Inflammatory macrophage treated with lipopolysaccharide for 1 hour (primary cell): ENCODE data around the gene RAB3C.

Experiments used
- DNase-seq, 2 donors: peaks; one replicate each; pipeline ENCODE4 v3.0.0-alpha.2; 2020 to 2022

RAB3C gene

DNA sequence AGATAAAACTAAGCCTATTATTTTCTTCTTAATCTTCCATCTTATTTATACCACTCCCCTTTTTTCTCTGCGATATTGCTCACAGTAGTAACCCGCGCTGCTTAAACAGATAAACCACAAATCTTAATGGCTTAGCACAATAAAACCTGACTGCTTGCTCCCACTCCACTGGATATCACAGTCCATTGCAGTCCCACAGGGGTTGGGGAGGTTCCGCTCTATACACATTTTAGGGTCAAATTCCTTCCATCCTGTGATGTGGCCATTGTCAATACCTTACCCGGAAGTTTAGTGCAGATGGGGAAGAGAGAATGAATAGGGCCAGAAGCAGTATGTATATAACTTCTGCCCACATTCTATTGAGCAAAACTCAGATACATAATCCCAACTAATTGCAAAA, 193.7 kb downstream of the RAB3C start:
- no peak for DNase-seq

DNA sequence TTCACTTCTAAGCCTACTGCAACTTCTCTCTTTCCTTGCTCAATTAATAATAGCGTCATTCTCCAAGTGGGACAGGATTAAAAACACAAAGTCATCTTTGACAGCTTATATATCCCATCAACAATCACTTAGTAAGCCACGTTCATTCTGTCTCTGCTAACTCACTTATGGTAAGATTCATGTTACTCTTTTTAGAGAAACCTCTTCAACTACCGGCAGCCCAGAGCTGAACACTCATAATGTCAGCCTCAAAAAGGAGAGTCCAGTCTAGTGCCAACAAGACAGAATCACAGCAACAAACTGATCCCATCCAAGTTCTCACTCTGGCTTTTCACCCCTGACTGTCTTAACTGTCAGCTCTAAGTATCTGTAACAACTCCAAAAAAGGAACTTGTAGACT, 196.0 kb downstream of the RAB3C start:
- DNase-seq = no peak

DNA sequence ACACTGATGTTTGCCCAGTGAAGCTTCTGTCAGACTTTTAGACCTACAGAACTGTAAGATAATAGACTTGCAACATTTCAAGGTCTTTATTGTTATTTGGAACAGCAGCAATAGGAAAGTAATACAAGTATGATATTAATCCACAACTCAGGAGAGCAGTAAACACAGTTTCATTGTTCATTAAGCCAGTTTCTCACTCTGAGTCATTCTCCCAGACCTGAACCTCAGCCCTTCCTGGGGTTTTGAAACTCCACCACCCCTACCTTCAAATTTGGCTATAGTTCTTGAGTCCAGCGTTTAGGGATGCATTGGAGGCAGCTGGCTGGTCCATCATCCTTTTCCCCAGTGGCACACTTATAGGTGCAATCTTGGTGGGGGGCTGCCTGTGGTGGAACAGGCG, 203.2 kb downstream of the RAB3C start:
- DNase-seq = no peak

DNA sequence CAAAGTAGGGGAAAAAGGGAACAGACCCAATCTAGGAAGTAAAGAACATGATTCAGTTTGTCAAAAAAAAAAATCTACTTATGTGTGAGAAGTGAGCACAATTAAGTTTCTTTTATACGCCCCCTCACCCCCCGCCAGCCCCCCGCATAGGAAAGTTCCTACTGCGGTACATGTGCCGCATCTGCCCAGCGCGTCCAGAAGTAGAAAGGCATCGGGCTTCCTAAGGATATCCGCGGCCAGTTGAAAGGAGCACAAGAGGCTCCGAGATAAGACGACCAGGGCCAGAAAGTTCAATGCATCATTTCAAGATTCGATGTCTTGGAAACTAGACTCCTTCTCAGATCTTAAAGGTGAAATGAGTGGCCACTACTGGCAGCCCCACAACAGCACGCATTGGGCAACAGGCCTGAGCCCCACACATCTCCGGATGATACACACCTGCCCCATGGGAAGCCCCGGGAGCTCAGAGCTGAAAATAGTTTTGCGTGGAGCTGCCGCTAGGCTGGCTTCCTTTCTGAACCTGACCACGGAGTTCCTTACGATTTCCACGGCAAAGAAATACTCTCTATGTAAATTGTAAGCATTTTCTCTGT, 203.9 kb downstream of the RAB3C start:
- DNase-seq = no peak

DNA sequence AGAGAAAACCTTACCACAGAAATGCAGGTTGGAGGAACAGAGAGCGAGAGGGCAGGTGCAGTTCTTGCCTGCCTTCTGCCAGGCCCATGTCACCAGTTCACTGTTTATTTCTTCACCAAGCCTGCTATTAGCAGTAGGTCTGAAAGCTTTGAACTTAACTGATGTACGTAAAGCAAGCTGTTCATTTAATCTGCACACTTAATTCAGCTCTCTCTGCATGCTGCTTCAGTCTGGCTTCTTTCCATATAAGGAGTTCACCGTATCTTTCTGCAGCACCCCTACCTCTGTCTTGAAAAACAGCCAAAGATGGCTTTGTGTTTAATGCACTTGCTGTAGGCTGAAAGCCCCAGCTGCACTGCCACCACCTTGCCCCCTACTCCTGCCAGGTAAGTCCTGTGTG, 205.1 kb downstream of the RAB3C start:
- no peak for DNase-seq

DNA sequence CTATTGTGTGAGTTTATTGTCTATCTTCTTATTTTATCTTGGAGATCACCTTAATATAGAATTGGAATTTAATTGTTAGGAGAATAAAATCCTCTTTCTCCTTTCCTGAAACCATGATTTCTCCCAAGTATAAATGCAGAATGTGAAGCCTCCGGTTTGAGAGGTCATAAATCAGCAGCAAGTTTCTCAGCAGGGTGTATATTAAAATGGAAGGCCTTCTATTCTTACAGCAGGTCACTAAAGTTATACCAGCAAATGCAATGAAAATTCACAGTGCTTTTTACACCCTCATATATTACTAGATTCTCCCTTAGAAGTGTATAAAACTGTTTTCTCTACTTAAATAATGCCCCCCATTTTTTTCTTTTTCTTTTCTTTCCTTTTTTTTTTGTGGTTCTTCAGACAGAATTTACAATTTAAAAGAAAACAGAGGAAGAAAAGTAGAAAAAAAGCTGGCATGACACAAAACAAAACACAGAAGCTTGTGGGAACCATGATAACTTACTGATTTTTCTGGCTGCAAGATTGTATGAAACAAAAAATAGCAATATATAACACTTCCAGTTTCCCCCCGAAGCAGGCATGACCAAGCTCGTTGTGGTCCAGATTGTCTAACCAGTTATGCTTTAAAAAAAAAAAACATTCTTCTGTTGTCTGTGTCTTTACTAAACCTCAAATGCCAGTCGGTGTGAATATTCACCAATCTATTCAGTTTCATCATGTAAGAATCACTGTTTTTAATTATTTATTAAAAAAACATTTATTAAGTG, 211.2 kb downstream of the RAB3C start:
- DNase-seq = no peak

DNA sequence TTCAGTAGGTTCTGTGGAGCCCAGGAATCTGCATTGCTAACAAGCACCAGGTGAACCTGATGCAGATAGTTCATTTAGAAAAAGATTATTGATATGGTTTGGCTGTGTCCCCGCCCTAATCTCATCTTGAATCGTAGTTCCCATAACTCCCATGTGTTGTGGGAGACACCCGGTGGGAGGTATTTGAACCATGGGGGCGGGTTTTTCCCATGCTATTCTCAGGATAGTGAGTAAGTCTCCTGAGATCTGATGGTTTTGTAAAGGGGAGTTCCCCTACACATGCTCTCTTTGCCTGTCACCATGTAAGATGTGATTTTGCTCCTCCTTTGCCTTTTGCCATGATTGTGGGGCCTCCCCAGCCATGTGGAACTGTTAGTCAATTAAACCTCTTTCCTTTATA, 212.0 kb downstream of the RAB3C start:
- DNase-seq = peak; percentile 39 to 75

DNA sequence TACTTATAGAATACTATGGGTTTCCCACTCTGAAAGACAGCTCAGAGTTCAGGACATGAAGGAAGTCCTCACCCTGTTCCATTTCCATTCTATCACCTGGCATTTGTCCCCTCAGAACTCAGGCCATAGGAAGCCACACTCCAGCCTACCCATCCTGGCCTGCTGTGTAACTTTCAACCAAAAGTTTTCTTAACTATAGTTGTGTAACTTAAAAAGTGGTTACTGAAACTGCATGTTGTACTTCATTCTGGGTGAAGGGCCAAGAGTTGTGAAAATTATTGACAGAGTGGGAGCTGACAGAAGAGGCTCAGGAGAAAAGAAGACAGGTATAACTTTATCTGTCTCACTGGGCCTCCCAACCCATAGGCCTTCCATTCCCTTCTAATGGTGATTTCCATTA, 212.5 kb downstream of the RAB3C start:
- DNase-seq = no peak

DNA sequence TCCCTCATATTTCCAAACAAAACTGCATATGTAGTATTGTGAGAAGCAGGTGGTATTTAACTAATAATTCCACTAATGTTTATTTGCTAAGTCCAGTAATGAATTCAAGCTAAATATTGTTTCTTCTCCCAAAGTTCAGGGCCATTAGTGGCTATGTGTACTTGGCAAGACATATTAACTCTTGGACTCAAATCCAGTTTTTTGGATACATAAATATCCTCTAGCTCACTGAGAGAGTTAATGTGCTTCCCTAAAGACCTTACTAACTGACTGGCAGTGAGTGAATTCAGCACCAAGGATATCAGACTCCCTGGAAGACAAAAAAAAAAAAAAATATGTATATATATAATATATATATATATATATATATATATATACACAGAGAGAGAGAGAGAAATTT, 214.1 kb downstream of the RAB3C start:
- no peak for DNase-seq

DNA sequence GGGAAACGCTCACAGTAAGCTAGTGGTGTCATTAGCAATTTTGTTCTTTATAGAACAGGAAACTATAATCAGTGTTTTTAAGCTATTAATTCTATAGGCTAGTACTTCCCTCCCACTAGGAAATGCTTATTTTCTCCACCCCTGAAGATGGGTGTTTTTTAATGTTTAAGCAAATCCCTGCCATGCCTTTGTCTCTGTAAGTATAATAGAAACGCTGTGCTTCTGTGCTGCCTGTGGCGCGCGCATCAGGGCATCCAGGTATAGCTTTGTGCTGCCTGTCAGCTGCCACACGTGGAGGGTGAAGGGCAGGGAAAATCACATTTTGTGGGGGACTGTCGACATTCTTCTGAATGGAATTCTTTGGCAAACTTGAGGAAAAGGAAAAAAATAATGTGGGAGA, 217.5 kb downstream of the RAB3C start:
- no peak for DNase-seq

DNA sequence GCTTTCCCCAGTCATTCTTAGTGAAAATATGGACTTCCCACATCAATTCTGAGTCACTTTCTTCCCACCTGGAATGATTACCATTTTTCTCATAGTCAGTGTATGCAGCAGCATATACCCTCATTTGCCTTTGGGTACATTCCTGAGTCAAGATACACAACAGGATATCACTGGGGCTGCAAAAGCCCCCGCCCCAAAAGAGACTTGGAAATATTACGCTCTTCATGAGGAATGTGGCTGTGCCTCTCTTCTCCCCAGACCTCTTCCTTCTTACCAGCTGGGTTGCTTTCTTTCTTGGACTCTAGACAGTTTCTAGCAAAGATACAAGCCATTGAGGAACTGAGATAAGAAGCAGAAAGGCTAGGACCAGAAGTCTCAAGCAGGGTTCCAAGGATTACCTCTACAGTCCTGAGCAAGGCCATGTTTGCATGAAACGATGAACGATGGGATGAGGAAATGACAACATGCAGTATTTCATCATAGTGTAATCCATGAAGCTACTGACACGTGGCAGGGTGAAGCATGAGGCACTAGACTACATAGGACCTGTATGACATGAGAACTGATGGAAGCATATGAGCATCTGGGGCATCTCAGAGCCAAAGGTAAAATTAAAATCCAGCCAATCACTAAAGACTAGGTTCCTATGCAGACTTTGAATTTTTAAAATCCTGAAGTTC, 218.1 kb downstream of the RAB3C start:
- DNase-seq = peak in 1 of 2 donors; percentile 15

DNA sequence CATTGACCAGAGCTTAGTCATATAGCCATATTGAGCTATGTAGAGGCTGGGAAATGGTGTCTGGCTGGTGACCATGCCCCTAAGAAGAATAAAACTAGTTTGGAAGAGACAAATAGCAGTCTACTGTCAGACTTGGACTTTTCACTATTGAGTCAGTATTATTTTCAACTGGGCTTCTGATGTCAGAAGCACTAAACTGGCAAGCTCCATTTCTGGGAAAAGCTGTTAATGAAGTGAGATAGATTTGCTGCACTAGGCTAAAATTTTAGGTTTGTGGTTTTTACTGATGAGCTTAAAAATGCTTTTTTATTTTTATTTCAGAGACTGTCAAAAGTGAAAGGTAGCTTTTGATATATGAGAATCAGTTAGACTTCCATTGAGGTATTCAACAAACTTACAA, 220.2 kb downstream of the RAB3C start:
- no peak for DNase-seq

DNA sequence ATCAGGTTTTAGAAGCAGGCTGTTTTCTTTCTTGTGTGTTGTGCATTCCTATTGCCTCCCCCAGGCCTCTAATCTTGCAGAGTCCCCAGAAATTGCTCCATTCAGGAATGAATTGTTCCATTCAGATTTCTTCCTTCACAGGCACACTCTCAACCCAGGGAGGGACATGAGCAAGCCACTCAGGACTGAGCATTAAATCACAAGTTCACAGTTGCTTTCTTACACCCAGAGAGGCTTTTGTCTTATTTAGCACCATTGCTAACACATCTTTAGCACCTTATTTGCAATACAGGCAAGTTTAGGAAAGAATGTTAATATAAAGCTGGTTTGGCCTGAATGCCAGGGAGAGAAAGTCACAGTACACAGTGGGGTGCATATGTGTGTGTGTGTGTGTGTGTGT, 221.4 kb downstream of the RAB3C start:
- DNase-seq = no peak

DNA sequence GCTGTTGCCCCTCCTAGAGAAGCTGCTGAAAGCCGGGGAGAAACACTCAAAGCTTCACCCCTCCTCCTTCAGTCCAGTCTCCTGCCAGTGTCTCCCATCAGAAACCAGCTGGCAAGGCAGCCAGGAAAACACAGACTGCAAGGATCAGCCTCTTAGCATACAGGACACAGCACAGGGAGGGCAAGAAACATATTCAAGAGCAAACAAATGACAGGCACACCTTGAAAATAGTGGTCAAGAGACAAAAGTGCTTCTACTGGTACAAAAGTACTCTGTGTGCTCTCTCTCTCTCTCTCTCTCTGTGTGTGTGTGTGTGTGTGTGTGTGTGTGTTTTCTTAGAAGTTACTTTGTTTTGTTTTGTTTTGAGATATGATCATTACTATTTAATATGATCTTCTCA, 227.2 kb downstream of the RAB3C start:
- no peak for DNase-seq

DNA sequence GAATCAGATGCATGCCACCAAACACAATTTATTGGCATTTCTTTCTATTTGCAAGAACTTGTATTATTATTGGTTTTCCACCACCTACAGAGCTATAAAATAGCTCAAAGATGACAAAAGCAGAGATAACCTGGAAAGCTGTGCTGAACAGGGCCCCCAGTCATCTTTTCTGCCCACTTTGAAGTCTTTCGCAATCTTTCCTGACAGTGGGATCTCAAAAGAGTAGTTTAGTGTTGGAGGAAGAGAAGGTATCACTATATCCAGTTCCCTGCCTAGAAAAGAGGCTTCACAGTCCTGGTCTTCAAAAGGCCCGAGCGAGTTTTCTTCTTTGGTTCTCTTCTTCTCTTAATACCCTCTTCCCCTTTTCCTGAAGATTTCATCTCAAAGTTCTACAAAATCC, 231.0 kb downstream of the RAB3C start:
- no peak for DNase-seq

DNA sequence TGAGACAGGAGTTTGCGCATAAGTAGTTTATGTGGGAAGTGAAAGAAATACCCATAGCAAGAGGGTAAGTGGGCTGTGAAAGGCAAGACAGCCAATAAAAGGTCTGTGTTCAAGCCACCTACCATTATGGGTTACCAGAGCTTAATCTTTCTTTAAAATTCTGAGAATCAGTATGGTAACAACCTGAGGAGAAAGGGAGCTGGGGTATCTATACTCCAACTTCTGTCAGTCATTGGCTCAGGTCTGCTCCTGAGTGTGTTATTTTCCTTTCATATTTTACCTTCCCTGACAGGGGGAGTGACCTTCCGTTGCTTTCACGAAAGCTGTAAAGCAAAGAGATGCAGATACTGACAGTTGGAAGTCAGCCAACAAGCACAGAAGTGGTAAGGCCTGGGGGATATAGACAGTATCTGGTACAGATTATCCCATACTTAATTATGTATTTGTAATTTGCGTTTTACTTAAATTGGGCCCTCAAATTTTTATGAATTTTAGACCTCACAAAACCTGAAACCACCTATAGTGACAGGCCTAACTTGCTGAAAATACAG, 233.4 kb downstream of the RAB3C start:
- no peak for DNase-seq

DNA sequence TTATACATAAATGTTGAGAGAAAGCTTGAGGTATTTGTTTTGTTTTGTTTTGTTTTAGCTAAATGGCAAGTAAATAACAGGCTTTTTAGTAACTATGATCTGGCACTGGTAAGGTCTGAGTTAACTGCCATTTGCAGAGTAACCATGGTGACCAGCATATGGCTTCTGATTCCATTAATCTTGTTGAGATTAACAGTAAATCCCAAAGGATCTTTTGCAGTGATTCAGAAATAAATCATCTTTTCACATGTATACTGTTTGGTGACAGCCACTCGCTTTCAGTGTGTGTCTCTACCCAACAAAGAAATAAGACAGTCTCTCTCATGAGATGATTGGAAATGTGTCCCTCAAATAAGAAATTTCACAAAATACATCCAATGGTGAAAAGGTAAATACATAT, 235.6 kb downstream of the RAB3C start:
- no peak for DNase-seq

DNA sequence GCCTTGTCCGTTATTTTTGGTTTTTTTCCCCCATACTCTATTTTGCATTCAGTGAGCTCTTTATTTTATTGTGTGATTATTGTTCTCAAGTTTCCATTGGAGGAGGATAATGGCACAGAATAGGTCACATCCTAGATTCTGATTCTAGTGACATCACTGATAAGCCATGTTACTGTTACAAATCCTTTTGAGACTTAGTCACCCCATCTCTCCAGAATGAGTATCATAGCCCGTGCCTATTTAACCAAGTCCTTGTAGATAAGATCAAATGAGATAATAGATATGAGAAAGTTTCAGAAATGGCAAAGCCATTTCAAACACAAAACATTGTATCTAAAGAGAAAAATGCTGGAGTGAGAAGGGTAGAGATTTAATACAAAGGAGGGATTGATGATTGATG, 242.6 kb downstream of the RAB3C start:
- no peak for DNase-seq

DNA sequence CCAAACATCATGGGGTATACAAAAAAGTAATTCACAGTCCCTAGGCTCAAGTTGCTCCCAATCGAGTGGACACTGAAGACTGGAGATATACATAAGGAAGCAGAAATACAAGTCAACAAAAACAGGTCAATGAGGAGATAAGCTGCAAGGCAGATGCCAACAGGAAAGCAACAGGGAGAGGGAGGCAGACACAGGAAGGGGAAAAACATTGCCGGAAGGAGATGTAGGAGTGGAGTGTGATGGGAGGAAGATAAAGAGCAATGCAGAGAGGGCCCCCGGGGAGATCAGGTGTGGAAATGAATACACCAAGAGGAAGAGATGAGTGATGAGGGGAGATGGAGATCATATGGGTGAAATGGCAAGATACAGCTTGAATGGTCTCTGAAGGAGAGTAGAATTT, 243.0 kb downstream of the RAB3C start:
- no peak for DNase-seq

DNA sequence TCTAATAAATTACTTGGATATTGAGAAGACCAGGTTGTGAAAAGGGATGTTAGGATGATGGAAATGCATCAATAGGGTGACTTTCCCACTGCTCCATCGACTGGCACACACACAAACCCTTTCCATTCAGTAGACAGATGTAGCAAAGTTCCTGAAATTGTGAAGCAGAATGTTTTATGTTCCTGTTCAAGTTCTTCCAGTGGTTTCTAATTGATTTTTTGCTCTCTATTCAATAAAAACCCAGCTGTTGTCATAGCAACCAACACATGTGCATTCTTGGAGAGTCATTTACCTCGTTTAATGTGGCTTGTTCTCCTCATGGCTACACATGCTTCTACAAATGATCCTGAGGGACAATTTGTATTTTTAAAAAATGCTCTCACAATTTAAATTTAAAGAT, 244.6 kb downstream of the RAB3C start:
- no peak for DNase-seq

DNA sequence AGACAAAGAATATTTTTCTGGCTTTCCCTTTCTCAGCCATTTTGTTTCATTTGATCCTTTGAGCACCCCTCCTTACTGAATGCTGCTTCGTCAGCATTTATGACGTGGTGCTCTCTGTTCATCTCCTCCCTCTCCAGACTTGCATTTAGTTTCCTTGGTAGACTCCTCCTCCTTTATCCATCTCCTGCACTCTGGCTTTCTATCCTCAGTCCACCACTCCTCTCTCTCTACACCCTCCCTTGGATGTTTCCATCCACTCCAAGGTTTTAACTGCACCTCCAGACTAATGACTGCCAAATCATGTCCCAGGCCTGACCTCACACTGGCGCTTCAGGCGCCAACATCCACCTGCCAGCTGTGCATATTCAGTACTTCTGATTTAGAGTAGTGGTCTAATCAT, 245.4 kb downstream of the RAB3C start:
- no peak for DNase-seq

DNA sequence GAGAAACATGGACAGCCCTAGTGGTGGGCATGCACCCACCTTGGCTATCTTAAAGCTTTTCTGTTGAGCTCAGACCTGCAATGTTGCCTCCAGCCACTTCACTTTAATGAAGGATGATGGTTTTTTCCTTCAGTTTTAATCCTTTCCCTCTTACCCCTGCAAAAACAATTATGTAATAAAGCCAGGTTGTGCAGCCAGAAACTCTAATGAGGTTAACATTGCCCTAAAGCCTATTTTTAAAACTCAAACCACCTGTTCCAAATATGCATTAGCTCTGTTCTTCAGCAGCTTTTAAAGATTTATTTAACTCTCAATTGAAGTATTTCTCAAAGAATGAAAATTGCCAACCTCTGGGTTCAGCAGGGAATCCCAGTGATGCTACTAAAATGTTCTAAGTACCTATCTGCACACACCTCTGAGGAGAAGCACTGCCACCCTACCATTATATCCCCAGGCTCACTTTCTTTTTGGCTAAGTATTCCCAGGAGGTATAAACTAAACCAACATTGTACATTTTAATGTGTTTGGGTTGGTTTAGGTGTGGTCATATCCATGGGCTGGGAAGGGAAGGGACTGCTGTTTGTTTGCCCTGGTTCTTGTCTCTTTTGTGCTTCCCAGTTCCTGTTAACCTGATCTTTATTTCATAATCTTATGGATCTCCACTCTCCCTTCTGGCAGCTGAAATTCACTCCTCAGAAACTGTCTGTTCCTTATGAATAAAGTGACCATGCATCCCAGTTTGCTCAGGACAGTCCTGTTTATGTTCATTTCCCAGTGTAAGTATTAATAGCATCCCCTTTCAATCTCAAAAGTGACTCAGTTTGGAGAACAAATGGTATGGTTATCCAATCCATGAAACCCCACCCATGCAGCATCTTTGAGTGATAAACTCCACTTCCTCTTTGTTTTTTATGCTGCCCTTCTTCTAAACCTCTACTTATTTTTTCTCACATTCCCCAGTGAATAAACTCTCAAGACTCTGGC, 251.7 kb downstream of the RAB3C start:
- DNase-seq = no peak

DNA sequence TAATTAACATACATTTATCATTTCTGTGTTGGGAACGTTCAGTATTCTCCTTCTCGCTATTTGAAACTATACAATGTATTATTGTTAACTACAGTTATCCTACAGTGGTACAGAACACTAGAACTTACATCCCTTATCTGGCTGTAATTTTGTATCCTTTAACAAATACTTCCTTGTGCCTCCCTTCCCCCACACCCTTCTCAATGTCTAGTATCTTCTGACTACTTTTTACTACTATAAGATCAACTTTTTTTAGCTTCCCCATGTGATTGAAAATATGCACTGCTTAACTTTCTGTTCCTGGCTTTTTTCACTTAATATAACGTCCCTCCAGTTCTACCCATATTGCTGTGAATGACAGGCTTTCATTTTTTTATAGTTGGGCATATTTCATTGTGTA, 253.5 kb downstream of the RAB3C start:
- DNase-seq = no peak
